Karpas-422 (cell line): ENCODE results near the gene ADA. TPM values are rescaled to one million over a fixed set of nuclear protein-coding genes. Genes with fewer than 3 reads are reported as not detected.

Experiments used
- DNase-seq: peaks from one replicate; pipeline ENCODE4 v3.0.0-alpha.2; 2015
- H2AFZ ChIP-seq: fragments of 200-600 bp; sonication (generic); 2 replicates; pipeline ENCODE4 v1.6.1; 2014; ENCODE audit warnings: antibody characterized with exemption, low read length, mixed read lengths
- H3K27ac ChIP-seq: fragments of 200-600 bp; sonication (generic); 2 replicates; pipeline ENCODE4 v1.5.1; 2014; ENCODE audit warnings: mild to moderate bottlenecking, low read length, moderate library complexity
- H3K27me3 ChIP-seq: fragments of 200-600 bp; sonication (generic); 2 replicates; pipeline ENCODE4 v1.6.1; 2014; ENCODE audit warnings: low read length, mixed read lengths
- H3K36me3 ChIP-seq: fragments of 200-600 bp; sonication (generic); 2 replicates; pipeline ENCODE4 v1.6.1; 2014; ENCODE audit warnings: low read length, mixed read lengths; ENCODE audit not compliant: insufficient read depth
- H3K4me1 ChIP-seq: fragments of 200-600 bp; sonication (generic); 2 replicates; pipeline ENCODE4 v1.6.1; 2014; ENCODE audit warnings: mild to moderate bottlenecking, low read length, mixed read lengths
- H3K4me2 ChIP-seq: fragments of 200-600 bp; sonication (generic); 2 replicates; pipeline ENCODE4 v1.6.1; 2014; ENCODE audit warnings: low read length, low read depth, mild to moderate bottlenecking; ENCODE audit not compliant: poor library complexity, severe bottlenecking
- H3K4me3 ChIP-seq: fragments of 200-600 bp; sonication (generic); 2 replicates; pipeline ENCODE4 v1.5.1; 2014; ENCODE audit warnings: mild to moderate bottlenecking, antibody characterized with exemption, low read length, mixed read lengths
- H3K79me2 ChIP-seq: fragments of 200-600 bp; sonication (generic); 2 replicates; pipeline ENCODE4 v1.6.1; 2014; ENCODE audit warnings: mild to moderate bottlenecking, low read length, mixed read lengths
- H3K9ac ChIP-seq: fragments of 200-600 bp; sonication (generic); 2 replicates; pipeline ENCODE4 v1.6.0; 2014; ENCODE audit warnings: low read length
- H3K9me2 ChIP-seq: fragments of 200-600 bp; sonication (generic), shearing (Covaris generic); replicated peaks from 2 replicates; pipeline ENCODE4 v1.6.0; 2014; ENCODE audit warnings: mild to moderate bottlenecking, low read length, moderate library complexity; ENCODE audit not compliant: insufficient read depth
- H3K9me3 ChIP-seq: fragments of 300-700, 200-600 bp; sonication (generic); 2 replicates; pipeline ENCODE4 v1.6.1; 2014; ENCODE audit warnings: low read length, mixed read lengths
- H4K20me1 ChIP-seq: fragments of 200-600 bp; sonication (generic); 2 replicates; pipeline ENCODE4 v1.6.1; 2014; ENCODE audit warnings: mild to moderate bottlenecking, antibody characterized with exemption, low read length, low read depth; ENCODE audit not compliant: insufficient read depth
- total RNA-seq: library from RNA; depleted of rRNA; stranded (reverse); fragments of >200 nt; shearing (Covaris generic); gene quantifications from 2 replicates; pipeline ENCODE4 v1.2.3, GENCODE V29; 2014; ENCODE audit warnings: low replicate concordance

Gene ADA
- total RNA-seq, 1 experiment from 2014 or later = not detected

- Histone ChIP-seq H3K36me3 (no peaks in the 10 kb centered on the region), H3K9me3 (no peaks in the 10 kb centered on the region), H3K9me2 (no peaks in the 10 kb centered on the region), H4K20me1 (peaks cover 6% of the 10 kb centered on the region), H3K4me2 (peak overlapping the region; percentile 47), H3K27ac (no peak overlapping the region), H3K4me1 (peaks cover 65% of the 10 kb centered on the region), H3K4me3 (0 out of 2 replicates have a peak overlapping the region, but pooled peaks have one; percentile 9), H3K27me3 (no peaks in the 10 kb centered on the region), H3K79me2 (no peaks in the 10 kb centered on the region), H3K9ac (no peak overlapping the region), H2AFZ (no peak overlapping the region)
- DNase-seq = peak; percentile 93
Observed at GRCh38 chr20:44646641-44647274, 4.7 kb downstream of the ADA start.

DNA sequence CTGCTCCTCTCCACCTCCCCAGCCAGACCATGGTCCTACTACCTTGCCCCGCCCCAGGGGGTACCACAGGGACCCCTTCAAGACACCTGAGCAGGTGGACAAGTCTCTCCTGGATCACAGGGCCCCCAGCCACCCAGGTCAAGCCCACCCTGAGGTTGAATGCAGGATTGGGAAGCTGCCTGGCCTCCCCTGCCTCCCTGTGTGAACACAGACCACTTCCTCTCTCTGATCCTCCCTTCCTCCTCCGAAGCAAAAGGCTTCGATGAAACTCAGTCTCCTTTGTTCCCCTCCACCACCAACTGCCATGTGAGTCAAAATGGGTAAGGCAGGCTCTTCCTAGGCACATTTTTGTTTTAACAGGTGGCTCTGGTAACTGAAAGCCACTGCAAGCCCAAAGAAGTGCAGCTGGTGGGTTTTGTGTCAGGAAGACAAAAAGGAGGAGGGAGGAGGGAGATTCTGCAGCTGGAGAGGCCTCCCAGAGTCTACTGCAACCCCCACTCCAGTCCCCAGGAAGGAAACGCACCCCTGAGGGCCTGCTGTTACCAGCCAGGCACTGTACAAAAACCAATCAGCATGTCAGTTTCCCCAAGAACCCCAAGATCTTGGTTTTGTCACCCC is 5.4 kb downstream of the ADA start:
- H3K27ac ChIP-seq = no peak overlapping the region
- H3K27me3 ChIP-seq = no peaks in the 10 kb centered on the region
- H2AFZ ChIP-seq = no peak overlapping the region
- peak; percentile 59 for DNase-seq
- peak overlapping the region; percentile 47 for H3K4me2 ChIP-seq
- H3K4me1 ChIP-seq = peaks cover 63% of the 10 kb centered on the region
- H4K20me1 ChIP-seq = peaks cover 6% of the 10 kb centered on the region; the same call in 1 of the 2 replicates
- H3K36me3 ChIP-seq = no peaks in the 10 kb centered on the region
- no peak overlapping the region for H3K9ac ChIP-seq
- H3K9me3 ChIP-seq = no peaks in the 10 kb centered on the region
- no peaks in the 10 kb centered on the region for H3K79me2 ChIP-seq
- no peaks in the 10 kb centered on the region for H3K9me2 ChIP-seq
- 0 out of 2 replicates have a peak overlapping the region, but pooled peaks have one; percentile 9 for H3K4me3 ChIP-seq

DNA sequence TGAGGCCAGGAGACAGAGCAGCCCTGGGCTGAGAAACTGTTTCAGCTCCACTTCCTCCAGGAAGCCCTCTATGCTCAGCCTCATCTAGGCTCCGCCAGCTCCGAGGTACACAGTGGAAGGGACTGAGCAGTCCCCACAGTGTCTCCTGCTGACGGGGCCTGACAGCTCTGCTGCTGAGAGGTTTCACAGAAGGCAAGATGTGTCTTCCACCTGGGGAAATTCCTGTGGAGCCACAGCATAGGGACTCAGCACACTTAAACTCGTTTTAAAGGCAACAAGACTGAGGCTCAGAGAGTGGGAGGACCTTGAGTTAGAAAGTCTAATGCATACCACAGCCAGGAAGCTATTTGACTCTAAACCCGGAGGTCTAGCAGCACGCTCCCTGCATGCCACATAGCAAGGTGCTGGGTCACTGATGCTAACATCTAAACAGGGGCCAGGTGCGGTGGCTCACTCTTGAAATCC is 6.8 kb downstream of the ADA start:
- no peak overlapping the region for H3K9ac ChIP-seq
- peak; percentile 54 for DNase-seq
- no peaks in the 10 kb centered on the region for H3K79me2 ChIP-seq
- no peaks in the 10 kb centered on the region for H3K9me3 ChIP-seq
- H3K27me3 ChIP-seq = no peaks in the 10 kb centered on the region
- H3K9me2 ChIP-seq = no peaks in the 10 kb centered on the region
- peaks cover 59% of the 10 kb centered on the region for H3K4me1 ChIP-seq
- H4K20me1 ChIP-seq = peaks cover 6% of the 10 kb centered on the region; the same call in 1 of the 2 replicates
- no peak overlapping the region for H3K4me2 ChIP-seq
- no peak overlapping the region for H3K4me3 ChIP-seq
- no peak overlapping the region for H3K27ac ChIP-seq
- no peak overlapping the region for H2AFZ ChIP-seq
- no peaks in the 10 kb centered on the region for H3K36me3 ChIP-seq

DNA sequence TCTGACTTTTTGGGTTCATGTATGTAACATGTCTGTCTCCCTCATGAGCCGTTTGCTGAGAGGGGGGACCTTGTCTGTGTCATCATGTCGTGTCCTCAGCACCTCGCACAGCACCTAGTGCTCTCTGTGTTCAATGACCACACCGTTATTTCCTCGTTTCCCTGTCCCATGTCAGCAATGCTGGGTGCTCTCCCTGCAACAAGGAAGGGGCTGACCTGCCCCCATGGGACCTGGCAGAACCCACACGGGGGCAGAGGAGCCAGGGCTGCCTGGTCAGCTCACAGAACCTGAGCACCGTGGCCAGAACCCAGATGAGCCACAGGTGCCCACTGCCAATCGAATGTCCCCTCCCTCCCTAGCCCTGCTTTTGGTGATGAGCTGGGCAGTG is 7.3 kb downstream of the ADA start:
- H3K27ac ChIP-seq = no peak overlapping the region
- H3K9ac ChIP-seq = no peak overlapping the region
- H3K79me2 ChIP-seq = no peaks in the 10 kb centered on the region
- no peaks in the 10 kb centered on the region for H3K27me3 ChIP-seq
- H3K36me3 ChIP-seq = no peaks in the 10 kb centered on the region
- H4K20me1 ChIP-seq = peaks cover 6% of the 10 kb centered on the region; the same call in 1 of the 2 replicates
- H2AFZ ChIP-seq = no peak overlapping the region
- peaks cover 58% of the 10 kb centered on the region for H3K4me1 ChIP-seq
- H3K4me3 ChIP-seq = no peak overlapping the region
- H3K9me2 ChIP-seq = no peaks in the 10 kb centered on the region
- DNase-seq = no peak
- no peak overlapping the region for H3K4me2 ChIP-seq
- H3K9me3 ChIP-seq = no peaks in the 10 kb centered on the region

DNA sequence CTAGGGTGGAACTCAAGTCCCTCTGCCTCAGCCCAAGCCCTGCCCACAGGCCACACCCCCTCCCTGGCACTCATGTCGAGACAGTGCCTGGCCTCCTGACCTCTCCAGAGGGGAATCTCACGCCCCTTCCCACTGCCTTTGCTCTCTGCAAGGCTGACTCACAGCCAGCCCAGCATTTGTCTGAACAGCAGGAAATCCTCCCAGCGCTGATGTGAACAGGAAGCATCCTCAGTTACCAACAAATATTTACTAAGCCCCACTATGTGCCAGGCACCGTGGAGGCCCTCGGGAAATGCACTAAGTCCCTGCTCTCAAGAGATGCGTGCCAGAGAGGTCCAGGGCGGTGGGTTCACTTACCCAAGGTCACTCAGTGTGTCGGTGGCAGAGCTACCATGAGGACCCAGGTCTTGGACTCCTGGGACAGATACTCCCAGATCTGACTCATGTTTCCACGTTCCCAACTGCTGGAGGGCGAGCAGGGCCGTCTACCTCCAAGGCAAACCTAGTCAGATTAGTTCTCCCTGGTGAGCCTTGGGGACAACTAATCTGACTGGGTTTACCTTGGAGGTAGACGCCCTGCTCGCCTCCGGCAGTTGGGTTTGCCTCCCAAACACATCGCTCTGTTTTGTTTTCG is 7.8 kb downstream of the ADA start:
- H3K27ac ChIP-seq = no peak overlapping the region
- no peak overlapping the region for H3K4me2 ChIP-seq
- H3K36me3 ChIP-seq = no peaks in the 10 kb centered on the region
- DNase-seq = no peak
- H3K27me3 ChIP-seq = no peaks in the 10 kb centered on the region
- no peak overlapping the region for H3K4me3 ChIP-seq
- H3K9me2 ChIP-seq = no peaks in the 10 kb centered on the region
- peaks cover 6% of the 10 kb centered on the region; the same call in 1 of the 2 replicates for H4K20me1 ChIP-seq
- H3K9me3 ChIP-seq = no peaks in the 10 kb centered on the region
- no peaks in the 10 kb centered on the region for H3K79me2 ChIP-seq
- peaks cover 53% of the 10 kb centered on the region for H3K4me1 ChIP-seq
- H2AFZ ChIP-seq = no peak overlapping the region
- H3K9ac ChIP-seq = no peak overlapping the region

- Histone ChIP-seq H3K79me2 (no peaks in the 10 kb centered on the region), H3K27me3 (no peaks in the 10 kb centered on the region), H3K36me3 (no peaks in the 10 kb centered on the region), H3K9ac (no peak overlapping the region), H3K9me2 (no peaks in the 10 kb centered on the region), H3K4me2 (peak overlapping the region; percentile 28), H2AFZ (no peak overlapping the region), H3K9me3 (no peaks in the 10 kb centered on the region), H3K4me1 (peaks cover 50% of the 10 kb centered on the region), H3K27ac (no peak overlapping the region), H4K20me1 (peaks cover 6% of the 10 kb centered on the region; the same call in 1 of the 2 replicates), H3K4me3 (no peak overlapping the region)
- DNase-seq = no peak
Observed at GRCh38 chr20:44643154-44643519, 8.4 kb downstream of the ADA start.

DNA sequence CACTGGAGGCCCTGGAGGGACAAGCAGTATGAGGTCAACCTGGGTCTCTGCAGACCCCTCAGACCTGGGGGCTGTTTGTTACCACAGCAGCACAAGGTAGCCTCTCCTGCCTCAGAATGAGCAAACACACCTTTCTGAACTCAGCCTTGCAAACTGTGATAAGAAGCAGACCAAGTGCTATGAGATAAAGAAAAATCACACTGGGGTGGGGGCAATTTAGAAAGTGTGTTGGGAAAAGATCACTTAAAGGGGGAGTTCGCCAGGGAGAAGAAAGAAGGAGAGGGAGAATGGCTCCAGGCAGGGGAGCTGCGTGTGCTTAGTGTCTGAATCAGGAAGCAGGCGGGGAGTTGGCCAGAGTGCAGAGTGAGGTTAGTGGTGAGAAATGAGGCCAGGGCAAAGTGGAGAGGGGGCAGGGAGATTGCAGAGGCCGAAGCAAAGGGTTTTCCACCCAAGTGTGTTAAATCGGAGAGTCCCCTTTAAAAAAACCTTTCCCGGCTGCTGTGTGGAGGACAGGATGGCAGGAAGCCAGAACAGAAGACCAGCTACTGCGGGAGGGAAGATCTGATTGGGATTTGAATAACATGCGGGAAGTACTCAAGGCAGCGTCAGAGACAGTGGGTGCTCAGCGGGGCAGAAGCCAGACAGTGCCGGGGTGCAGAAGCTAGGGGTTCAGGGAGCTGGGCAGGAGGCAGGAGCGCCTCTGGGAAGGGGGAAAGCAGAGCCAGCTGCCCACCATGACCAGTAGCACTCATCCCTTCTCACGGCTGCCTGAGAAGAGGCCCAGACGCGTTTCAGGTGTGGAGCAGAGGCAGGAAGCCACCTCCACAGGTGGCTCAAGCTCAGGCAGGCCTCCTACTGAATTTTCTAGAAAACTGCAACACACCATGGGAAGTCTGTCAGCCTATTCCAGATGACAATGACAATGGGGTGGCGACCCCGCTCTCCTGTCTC is 9.0 kb downstream of the ADA start:
- Histone ChIP-seq H3K36me3 (no peaks in the 10 kb centered on the region), H2AFZ (peak overlapping the region; percentile 10; the same call in 1 of the 2 replicates)

More for the DNA sequence above, 9.0 kb downstream of the ADA start:
- H3K4me2 ChIP-seq = peak overlapping the region; percentile 28
- H3K9me3 ChIP-seq = no peaks in the 10 kb centered on the region
- peaks cover 43% of the 10 kb centered on the region for H3K4me1 ChIP-seq
- peaks cover 6% of the 10 kb centered on the region; the same call in 1 of the 2 replicates for H4K20me1 ChIP-seq
- DNase-seq = no peak
- no peaks in the 10 kb centered on the region for H3K9me2 ChIP-seq
- H3K79me2 ChIP-seq = no peaks in the 10 kb centered on the region
- peak overlapping the region; percentile 41 for H3K9ac ChIP-seq
- H3K27ac ChIP-seq = no peak overlapping the region
- no peaks in the 10 kb centered on the region for H3K27me3 ChIP-seq
- H3K4me3 ChIP-seq = no peak overlapping the region
